Body of pancreas (tissue), 4 donors: ENCODE data around the gene DUS2. TPM values are rescaled to one million over a fixed set of nuclear protein-coding genes. Genes with fewer than 3 reads are reported as not detected.
"Not testable (repeated sequence)": the region's sequence is repeated elsewhere in the genome, so short reads cannot be mapped to it uniquely, and the experiment has no call there.

ENCODE experiments used
- ATAC-seq: fragments of 150-250 bp; one replicate; pipeline ENCODE4 v1.9.1; 2016
- DNase-seq, 4 donors: peaks; one replicate each; pipeline ENCODE4 v3.0.0-alpha.2; 2019
- H3K27ac ChIP-seq, 4 donors: fragments of 200-600 bp; sonication (generic); 1 replicate in 3 of 4; 2 replicates in 1 of 4; pipeline versions ENCODE4 v1.5.1 to v1.6.1; 2016 to 2019; ENCODE audit warnings: mild to moderate bottlenecking in 1 of 4, mixed read lengths in 1 of 4, moderate library complexity in 1 of 4
- H3K27me3 ChIP-seq, 2 donors: fragments of 200-600 bp; sonication (generic); one replicate each; pipeline ENCODE4 v1.6.0; 2016; ENCODE audit warnings: mild to moderate bottlenecking in 1 of 2
- H3K36me3 ChIP-seq, 2 donors: fragments of 200-600 bp; sonication (generic); replicated peaks in 1 of 2; 2 replicates each; pipeline ENCODE4 v1.5.1; 2016; ENCODE audit warnings: low read depth in 2 of 2; ENCODE audit not compliant: insufficient read depth in 1 of 2
- H3K4me1 ChIP-seq: fragments of 200-600 bp; sonication (generic); one replicate; pipeline ENCODE4 v1.6.0; 2016
- H3K4me3 ChIP-seq, 2 donors: fragments of 200-600 bp; sonication (generic); 1 replicate in 1 of 2; 2 replicates in 1 of 2; pipeline ENCODE4 v1.5.1; 2016 to 2019
- H3K9me3 ChIP-seq, 3 donors: fragments of 200-600 bp; sonication (generic); 1 replicate in 2 of 3; 2 replicates in 1 of 3; pipeline ENCODE4 v1.5.1; 2016
- CTCF ChIP-seq, 7 experiments: fragments of 450-650 bp in 4 of 7; fragments of 200-600 bp in 3 of 7; sonication (generic) in 3 of 7; IDR thresholded peaks; one replicate each; pipeline ENCODE4 v1.5.1; 2016 to 2019; ENCODE audit warnings: antibody characterized with exemption in 7 of 7
- POLR2A ChIP-seq, 3 donors: fragments of 450-650 bp; IDR thresholded peaks; one replicate each; pipeline ENCODE4 v1.6.1; 2016; ENCODE audit warnings: antibody characterized with exemption in 3 of 3, mild to moderate bottlenecking in 2 of 3
- WGBS, 2 donors: methylation state at CpG; one replicate each; pipeline ENCODE4 v1.1.5; 2017; 5-methylcytosine and 5-hydroxymethylcytosine counted together
- intact Hi-C: fragments of 100-400 bp; cut with DNase I; formaldehyde crosslinking; loops from one replicate; pipeline ENCODE4 v1.15.1; 2023
- total RNA-seq, 2 donors: library from RNA; depleted of rRNA; stranded (reverse); fragments of >200 nt; gene quantifications; one replicate each; pipeline ENCODE4 v1.1.0, GENCODE V29; 2016

DUS2 gene
- total RNA-seq, 2 donors from 2014 or later = 3.1 to 3.6 TPM

GRCh38 chr16:67998779-67999688 lies 24.1 kb upstream of the DUS2 start, which contains the start of gene DPEP2:
DPEP2 (minus strand) TSS chr16:67999484; CDS start chr16:67993212, 6,272 bp downstream.
- DNase-seq = peak in 1 of 4 donors; percentile 59
- ATAC-seq, H3K9me3 ChIP-seq, H3K4me1 ChIP-seq, H3K4me3 ChIP-seq, intact Hi-C loops, H3K36me3 ChIP-seq, H3K27me3 ChIP-seq: not testable (repeated sequence)
- peak in 1 of 3 donors; percentile 53 for TF ChIP-seq POLR2A (IDR thresholded peaks at IDR 0.05)
- H3K27ac ChIP-seq = peak within 1 kb of the TSS in 1 of 4 donors; percentile 54
- WGBS, 2 donors = 53 to 71% methylated on average over 15 to 18 of the region's 18 CpGs

GRCh38 chr16:67999985-68000384 lies 23.1 kb upstream of the DUS2 start:
- TF ChIP-seq CTCF (IDR thresholded peaks at IDR 0.05) (no peak), POLR2A (IDR thresholded peaks at IDR 0.05) (no peak)
- H3K4me3 ChIP-seq = no peak overlapping the region
- no peak for ATAC-seq
- intact Hi-C loops = no loop called here
- DNase-seq = no peak
- H3K27ac ChIP-seq = peak overlapping the region in 1 of 4 donors; percentile 48
- H3K9me3 ChIP-seq = no peaks in the 10 kb centered on the region
- H3K27me3 ChIP-seq = no peaks in the 10 kb centered on the region
- no peaks in the 10 kb centered on the region for H3K36me3 ChIP-seq
- WGBS, 2 donors = 48 to 55% methylated on average over 2 of the region's 2 CpGs
- H3K4me1 ChIP-seq = no peaks in the 10 kb centered on the region

GRCh38 chr16:68000450-68000849 lies 22.6 kb upstream of the DUS2 start:
- WGBS, 2 donors = 40 to 41% methylated on average over 2 to 3 of the region's 3 CpGs
- Histone ChIP-seq H3K4me1 (no peaks in the 10 kb centered on the region), H3K4me3 (no peak overlapping the region), H3K36me3 (no peaks in the 10 kb centered on the region), H3K9me3 (no peaks in the 10 kb centered on the region), H3K27ac (peak overlapping the region in 1 of 4 donors; percentile 48), H3K27me3 (no peaks in the 10 kb centered on the region)
- DNase-seq (no peak), ATAC-seq (no peak)
- TF ChIP-seq CTCF (IDR thresholded peaks at IDR 0.05) (no peak), POLR2A (IDR thresholded peaks at IDR 0.05) (no peak)
- intact Hi-C loops = no loop called here

GRCh38 chr16:68003031-68003430 lies 20.1 kb upstream of the DUS2 start:
- H3K4me3 ChIP-seq = no peak overlapping the region
- H3K4me1 ChIP-seq = no peaks in the 10 kb centered on the region
- ATAC-seq = no peak
- H3K27me3 ChIP-seq = no peaks in the 10 kb centered on the region
- WGBS, 2 donors = 57 to 72% methylated on average over 4 of the region's 4 CpGs
- no peaks in the 10 kb centered on the region for H3K36me3 ChIP-seq
- no peaks in the 10 kb centered on the region for H3K9me3 ChIP-seq
- intact Hi-C loops = no loop called here
- H3K27ac ChIP-seq = no peak overlapping the region
- DNase-seq = no peak
- TF ChIP-seq POLR2A (IDR thresholded peaks at IDR 0.05) = no peak
- TF ChIP-seq CTCF (IDR thresholded peaks at IDR 0.05) = no peak

GRCh38 chr16:68005211-68005610 lies 17.9 kb upstream of the DUS2 start:
- no peaks in the 10 kb centered on the region for H3K36me3 ChIP-seq
- H3K4me3 ChIP-seq = no peak overlapping the region
- H3K27me3 ChIP-seq = no peaks in the 10 kb centered on the region
- H3K27ac ChIP-seq = peak overlapping the region in 1 of 4 donors; percentile 59
- ATAC-seq (no peak), DNase-seq (no peak)
- TF ChIP-seq CTCF (IDR thresholded peaks at IDR 0.05) (no peak), POLR2A (IDR thresholded peaks at IDR 0.05) (no peak)
- WGBS, 2 donors = 78 to 80% methylated on average over 9 of the region's 9 CpGs
- H3K4me1 ChIP-seq = no peaks in the 10 kb centered on the region
- intact Hi-C loops = no loop called here
- H3K9me3 ChIP-seq = no peaks in the 10 kb centered on the region
